OCI-LY1 (cell line): Measurements from ENCODE around the gene ZFYVE19.

Experiments used
- H2AFZ ChIP-seq: fragments of 200-600 bp; sonication (generic), shearing (Covaris generic); 2 replicates; pipeline ENCODE4 v1.6.0; 2014; ENCODE audit warnings: antibody characterized with exemption, mild to moderate bottlenecking, low read length
- H3F3A ChIP-seq: fragments of 200-600 bp; sonication (generic), shearing (Covaris generic); 2 replicates; pipeline ENCODE4 v1.6.0; 2014; ENCODE audit warnings: mild to moderate bottlenecking, antibody characterized with exemption, low read length, moderate library complexity; ENCODE audit not compliant: insufficient read depth
- H3K27ac ChIP-seq: fragments of 200-600 bp; sonication (generic); 2 replicates; pipeline ENCODE4 v1.5.1; 2014; ENCODE audit warnings: low read length, mixed run types, mild to moderate bottlenecking, low read depth; ENCODE audit not compliant: poor library complexity, severe bottlenecking
- H3K27me3 ChIP-seq: fragments of 200-600 bp; sonication (generic); 2 replicates; pipeline ENCODE4 v1.6.0; 2014; ENCODE audit warnings: antibody characterized with exemption, mild to moderate bottlenecking, low read length, moderate library complexity; ENCODE audit not compliant: insufficient read depth
- H3K36me3 ChIP-seq: fragments of 200-600 bp; sonication (generic); 2 replicates; pipeline ENCODE4 v1.6.1; 2014; ENCODE audit warnings: mild to moderate bottlenecking, antibody characterized with exemption, low read length, moderate library complexity, mixed read lengths; ENCODE audit not compliant: insufficient read depth
- H3K4me1 ChIP-seq: fragments of 200-600 bp; sonication (generic); 2 replicates; pipeline ENCODE4 v1.5.1; 2014; ENCODE audit warnings: mild to moderate bottlenecking, low read length, moderate library complexity; ENCODE audit not compliant: insufficient read depth, severe bottlenecking
- H3K4me2 ChIP-seq: fragments of 200-600 bp; sonication (generic), shearing (Covaris generic); 2 replicates; pipeline ENCODE4 v1.6.1; 2014; ENCODE audit warnings: low read length
- H3K4me3 ChIP-seq: fragments of 200-600 bp; sonication (generic); 2 replicates; pipeline ENCODE4 v1.5.1; 2014; ENCODE audit warnings: low read length, low read depth, mild to moderate bottlenecking, mixed read lengths; ENCODE audit not compliant: poor library complexity, severe bottlenecking
- H3K79me2 ChIP-seq: fragments of 200-600 bp; shearing (Covaris generic); 2 replicates; pipeline ENCODE4 v1.6.1; 2016; ENCODE audit warnings: mixed run types, low read length, mixed read lengths; ENCODE audit not compliant: insufficient read depth
- H3K9ac ChIP-seq: fragments of 200-600 bp; sonication (generic), shearing (Covaris generic); 2 replicates; pipeline ENCODE4 v1.6.1; 2014; ENCODE audit warnings: mild to moderate bottlenecking, low read length, mixed read lengths
- H3K9me2 ChIP-seq: fragments of 200-600 bp; sonication (generic), shearing (Covaris generic); 2 replicates; pipeline ENCODE4 v1.6.1; 2014; ENCODE audit warnings: low read depth, mild to moderate bottlenecking, low read length, mixed read lengths
- H3K9me3 ChIP-seq: fragments of 200-600 bp; shearing (Covaris generic); 2 replicates; pipeline ENCODE4 v1.6.1; 2014; ENCODE audit warnings: low read length, mixed read lengths
- H4K20me1 ChIP-seq: fragments of 200-600 bp; sonication (generic), shearing (Covaris generic); 2 replicates; pipeline ENCODE4 v1.6.0; 2016; ENCODE audit warnings: mild to moderate bottlenecking, low read length; ENCODE audit not compliant: insufficient read depth
- EZH2 ChIP-seq: fragments of 200-600 bp; sonication (generic), shearing (Covaris generic); IDR thresholded peaks from 2 replicates; pipeline ENCODE4 v1.8.0; 2017; ENCODE audit warnings: borderline replicate concordance, mixed run types, mild to moderate bottlenecking, antibody characterized with exemption, low read length, moderate library complexity, mixed read lengths
- TF ChIP-seq, protein P1 (sequence below): fragments of 200-600 bp; sonication (generic), shearing (Covaris generic); IDR thresholded peaks from 2 replicates; pipeline ENCODE4 v1.5.1; 2017; ENCODE audit warnings: mild to moderate bottlenecking, antibody characterized with exemption, low read length, moderate library complexity, mixed read lengths

Gene ZFYVE19

DNA sequence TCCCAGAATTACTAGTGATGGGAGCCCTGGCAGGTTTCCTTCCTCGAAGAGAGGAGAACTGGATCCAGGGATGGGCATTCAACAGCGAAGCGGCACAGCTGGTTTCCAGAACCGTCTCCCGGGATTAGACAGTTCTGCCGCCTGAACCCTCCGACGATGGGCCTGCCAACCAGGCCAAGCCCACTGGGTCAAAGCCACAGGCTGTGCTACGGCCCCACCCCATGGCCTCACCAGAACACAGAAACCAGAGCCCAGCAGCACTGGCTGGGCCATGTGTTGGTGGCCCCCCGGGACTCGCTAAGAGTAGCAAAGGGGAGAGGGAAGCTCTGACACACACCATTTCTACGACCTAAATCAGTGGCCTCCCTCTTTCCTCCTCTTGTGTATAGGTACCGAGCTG lies 34.9 kb upstream of the ZFYVE19 start:
- no peak overlapping the region for H3K27ac ChIP-seq
- TF ChIP-seq EZH2: no peak
- TF ChIP-seq, protein P1, sequence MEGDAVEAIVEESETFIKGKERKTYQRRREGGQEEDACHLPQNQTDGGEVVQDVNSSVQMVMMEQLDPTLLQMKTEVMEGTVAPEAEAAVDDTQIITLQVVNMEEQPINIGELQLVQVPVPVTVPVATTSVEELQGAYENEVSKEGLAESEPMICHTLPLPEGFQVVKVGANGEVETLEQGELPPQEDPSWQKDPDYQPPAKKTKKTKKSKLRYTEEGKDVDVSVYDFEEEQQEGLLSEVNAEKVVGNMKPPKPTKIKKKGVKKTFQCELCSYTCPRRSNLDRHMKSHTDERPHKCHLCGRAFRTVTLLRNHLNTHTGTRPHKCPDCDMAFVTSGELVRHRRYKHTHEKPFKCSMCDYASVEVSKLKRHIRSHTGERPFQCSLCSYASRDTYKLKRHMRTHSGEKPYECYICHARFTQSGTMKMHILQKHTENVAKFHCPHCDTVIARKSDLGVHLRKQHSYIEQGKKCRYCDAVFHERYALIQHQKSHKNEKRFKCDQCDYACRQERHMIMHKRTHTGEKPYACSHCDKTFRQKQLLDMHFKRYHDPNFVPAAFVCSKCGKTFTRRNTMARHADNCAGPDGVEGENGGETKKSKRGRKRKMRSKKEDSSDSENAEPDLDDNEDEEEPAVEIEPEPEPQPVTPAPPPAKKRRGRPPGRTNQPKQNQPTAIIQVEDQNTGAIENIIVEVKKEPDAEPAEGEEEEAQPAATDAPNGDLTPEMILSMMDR: no peak
- no peaks in the 10 kb centered on the region for H3K79me2 ChIP-seq
- H3K36me3 ChIP-seq: peaks cover 38% of the 10 kb centered on the region; the same call in 1 of the 2 replicates
- no peaks in the 10 kb centered on the region for H3K9me3 ChIP-seq
- H3K4me1 ChIP-seq: peaks cover 31% of the 10 kb centered on the region
- H3K4me3 ChIP-seq: no peak overlapping the region
- H4K20me1 ChIP-seq: no peaks in the 10 kb centered on the region
- H3K4me2 ChIP-seq: no peak overlapping the region
- H3K9me2 ChIP-seq: no peaks in the 10 kb centered on the region
- H3K27me3 ChIP-seq: no peaks in the 10 kb centered on the region
- no peaks in the 10 kb centered on the region for H3F3A ChIP-seq
- no peak overlapping the region for H3K9ac ChIP-seq
- H2AFZ ChIP-seq: no peak overlapping the region

DNA sequence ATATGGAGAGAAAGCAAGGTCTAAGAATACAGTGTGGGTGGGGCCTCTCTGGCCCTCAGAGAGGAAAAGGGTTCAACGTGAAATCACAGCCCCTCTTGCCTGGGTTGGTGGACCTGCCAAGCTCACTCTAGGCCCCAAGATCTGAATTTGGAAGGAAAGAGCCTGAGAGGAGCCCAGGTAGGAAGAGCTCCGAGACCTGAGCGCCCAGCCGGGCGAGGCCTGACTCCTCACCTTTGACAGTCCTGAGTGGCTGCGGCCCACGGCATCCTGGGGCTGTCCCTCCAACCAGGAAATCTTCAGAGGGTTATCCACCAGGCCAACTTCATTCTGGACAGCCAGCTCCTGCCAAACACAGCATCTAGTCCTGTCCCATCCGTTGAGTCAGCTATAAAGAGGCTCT lies 33.4 kb upstream of the ZFYVE19 start:
- no peaks in the 10 kb centered on the region for H3K9me3 ChIP-seq
- H3K4me3 ChIP-seq: no peak overlapping the region
- no peak overlapping the region for H2AFZ ChIP-seq
- peaks cover 33% of the 10 kb centered on the region; the same call in 1 of the 2 replicates for H3K36me3 ChIP-seq
- no peak overlapping the region for H3K9ac ChIP-seq
- H3K27ac ChIP-seq: no peak overlapping the region
- H3K9me2 ChIP-seq: no peaks in the 10 kb centered on the region
- H3K4me2 ChIP-seq: no peak overlapping the region
- H4K20me1 ChIP-seq: no peaks in the 10 kb centered on the region
- no peaks in the 10 kb centered on the region for H3K79me2 ChIP-seq
- H3F3A ChIP-seq: no peaks in the 10 kb centered on the region
- H3K27me3 ChIP-seq: no peaks in the 10 kb centered on the region
- TF ChIP-seq EZH2: no peak
- TF ChIP-seq, protein P1: no peak
- H3K4me1 ChIP-seq: peaks cover 25% of the 10 kb centered on the region

DNA sequence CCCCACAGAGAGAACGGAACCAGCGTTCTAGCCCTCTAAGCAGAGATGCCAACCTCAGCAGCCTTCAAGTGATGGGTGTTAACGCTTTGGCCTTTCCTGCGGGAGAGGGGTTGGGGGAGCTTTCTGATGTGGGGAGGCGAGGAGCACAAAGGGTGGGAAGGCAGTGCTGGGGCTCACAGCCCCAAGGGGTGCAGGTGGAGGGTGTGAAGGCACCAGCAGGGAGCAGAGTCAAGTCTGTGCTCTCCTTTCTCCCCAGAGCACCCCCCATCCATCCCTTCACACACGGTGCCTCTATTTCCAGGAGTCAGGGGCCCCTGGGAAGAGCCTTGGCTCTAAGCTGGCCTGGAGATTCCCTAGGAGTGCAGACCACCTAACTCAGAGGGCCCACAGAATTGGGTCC lies 33.0 kb upstream of the ZFYVE19 start:
- Histone ChIP-seq H3K36me3 (peaks cover 37% of the 10 kb centered on the region; the same call in 1 of the 2 replicates), H3K9ac (no peak overlapping the region), H3K4me1 (peaks cover 21% of the 10 kb centered on the region), H3K27me3 (no peaks in the 10 kb centered on the region), H3K27ac (no peak overlapping the region), H3K4me2 (no peak overlapping the region), H3K9me3 (no peaks in the 10 kb centered on the region), H3K9me2 (no peaks in the 10 kb centered on the region), H2AFZ (no peak overlapping the region), H4K20me1 (no peaks in the 10 kb centered on the region), H3K4me3 (no peak overlapping the region), H3F3A (no peaks in the 10 kb centered on the region), H3K79me2 (no peaks in the 10 kb centered on the region)
- TF ChIP-seq, protein P1: no peak
- TF ChIP-seq EZH2: no peak
